Psoas muscle (tissue), 8 donors: ENCODE measurements around the gene DDX39B. TPM values are rescaled to one million over a fixed set of nuclear protein-coding genes. Genes with fewer than 3 reads are reported as not detected.

ENCODE experiments used
- ATAC-seq, 4 donors: fragments of 200-7000 bp; cut with Tn5 transposase; one replicate each; pipeline ENCODE4 v1.9.1; 2020; ENCODE audit warnings: moderate library complexity in 3 of 4, mild to moderate bottlenecking in 2 of 4
- DNase-seq, 2 donors: peaks; one replicate each; pipeline ENCODE4 v3.0.0-alpha.2; 2020
- H3K27ac ChIP-seq: fragments of 200-600 bp; one replicate; pipeline ENCODE4 v1.8.0; 2022
- H3K27me3 ChIP-seq, 3 donors: fragments of 200-600 bp in 1 of 3; one replicate each; pipeline versions ENCODE4 v1.6.1 to v1.8.0; 2013 to 2022; ENCODE audit warnings: low read length in 2 of 3, mild to moderate bottlenecking in 2 of 3, moderate library complexity in 1 of 3; ENCODE audit not compliant: insufficient read depth in 3 of 3
- H3K36me3 ChIP-seq, 2 donors: fragments of 200-600 bp in 1 of 2; one replicate each; pipeline versions ENCODE4 v1.6.1 to v1.8.0; 2013 to 2022; ENCODE audit warnings: low read depth in 1 of 2, mild to moderate bottlenecking in 1 of 2, moderate library complexity in 1 of 2; ENCODE audit not compliant: insufficient read depth in 1 of 2
- H3K4me1 ChIP-seq: fragments of 200-600 bp; one replicate; pipeline ENCODE4 v1.8.0; 2022
- H3K4me3 ChIP-seq: fragments of 200-600 bp; one replicate; pipeline ENCODE4 v1.8.0; 2022; ENCODE audit warnings: mild to moderate bottlenecking
- H3K9me3 ChIP-seq: fragments of 200-600 bp; one replicate; pipeline ENCODE4 v1.8.0; 2022
- CTCF ChIP-seq: fragments of 200-600 bp; IDR thresholded peaks from one replicate; pipeline ENCODE4 v1.8.0; 2022; ENCODE audit warnings: antibody characterized with exemption
- WGBS, 3 donors: extraction: QIAGEN DNeasy Blood & Tissue Kit; methylation state at CpG; one replicate each; pipeline versions ENCODE4 v1.1.6 to v1.1.7; 2013; 5-methylcytosine and 5-hydroxymethylcytosine counted together
- intact Hi-C, 2 donors: fragments of 100-400 bp; cut with DNase I; formaldehyde crosslinking; loops; one replicate each; pipeline versions ENCODE4 v1.11.0 to v1.14.2; 2022
- polyA plus RNA-seq, 3 donors: library from polyadenylated mRNA; stranded (reverse); fragments of 200-250 nt; gene quantifications; one replicate each; pipeline ENCODE4 v1.2.3, GENCODE V29; 2013
- total RNA-seq, 4 donors: library from RNA; stranded (reverse); fragmentation: NEBNext Ultra II Directional in 2 of 4; extraction: Animal tissue kit (Norgen Biotek cat#: 25700) in 2 of 4; gene quantifications; one replicate each; pipeline versions ENCODE4 v1.2.1 to v1.2.4, GENCODE V29; 2021 to 2023
- donor health status: healthy with polysubstance abuse.
- donor health status: DM: no; HTN: no; CAD: no; lungs with moderate emphysema.
- donor health status: Bipolar disorder and iron deficiency.
- donor health status: healthy.
- donor health status: DM: yes; HTN: yes; CAD: no.
- donor health status: DM: no; HTN: no; CAD: no.
- donor health status: DM: no; HTN: no; CAD: no.
- donor health status: DM: yes; HTN: yes; CAD: no.

The DDX39B gene
- total and polyA plus RNA-seq, 7 donors: 128 to 186 (median 148) TPM

DNA sequence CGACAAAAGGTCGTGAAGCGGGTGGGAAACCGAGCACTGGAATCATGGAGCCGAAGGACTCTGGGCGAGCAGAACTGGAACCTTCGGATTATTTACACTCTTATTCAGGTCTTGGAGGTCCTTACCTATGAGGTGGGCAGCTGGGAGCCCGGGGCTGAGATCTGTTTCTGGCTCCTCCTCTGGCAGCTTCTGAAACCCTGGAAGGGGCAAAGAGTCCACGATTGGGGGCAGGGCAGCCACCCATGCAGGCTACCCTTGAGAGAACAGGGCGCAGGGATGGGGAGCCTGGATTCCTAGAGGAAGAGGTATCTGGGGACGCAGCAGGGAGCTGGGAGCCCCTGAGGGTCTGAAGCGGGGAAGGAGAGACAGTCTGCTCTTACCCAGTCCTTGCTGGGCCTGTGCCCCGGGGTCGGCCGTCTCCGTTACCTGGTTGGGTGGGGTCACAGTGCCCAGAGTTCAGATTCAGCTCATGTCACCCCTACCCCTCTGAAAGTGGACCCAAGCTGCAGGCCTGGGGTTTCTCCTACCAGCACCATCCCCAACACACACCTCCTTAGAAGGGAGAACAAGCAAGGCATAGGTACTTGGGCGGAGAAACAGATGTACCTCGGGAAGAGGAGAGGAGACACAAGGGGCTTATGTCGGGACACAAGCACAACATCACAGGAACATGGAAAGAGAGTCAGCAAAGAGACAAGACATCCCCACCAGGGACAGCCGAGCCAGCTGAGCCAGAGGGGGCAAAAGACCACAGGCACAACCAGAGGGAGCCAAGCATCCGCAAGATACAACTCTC lies 39.8 kb upstream of the DDX39B start:
- intact Hi-C loops: loop anchor here (2.0 to 5.0 kb wide), 3 partner anchors 15 to 34 kb away; partner anchors contain the start of genes ATP6V1G2 (in 2 of the 2) and NFKBIL1 (in 2 of the 2)
- ATAC-seq: peak; percentile 12 to 55 (median 24)
- H3K4me3 ChIP-seq: peak overlapping the region; percentile 89
- H3K4me1 ChIP-seq: no peaks in the 10 kb centered on the region
- no peak for TF ChIP-seq CTCF
- no peaks in the 10 kb centered on the region for H3K27me3 ChIP-seq
- no peaks in the 10 kb centered on the region for H3K36me3 ChIP-seq
- no peaks in the 10 kb centered on the region for H3K9me3 ChIP-seq
- WGBS, 3 donors: 24 to 30% (median 27%) methylated on average over 19 to 21 of the region's 21 CpGs
- no peak for DNase-seq
- peak overlapping the region; percentile 75 for H3K27ac ChIP-seq

GRCh38 chr6:31580807-31581433 lies 39.1 kb upstream of the DDX39B start:
- Histone ChIP-seq H3K4me1 (no peaks in the 10 kb centered on the region), H3K36me3 (no peaks in the 10 kb centered on the region), H3K9me3 (no peaks in the 10 kb centered on the region), H3K4me3 (peak overlapping the region; percentile 89), H3K27ac (peak overlapping the region; percentile 75), H3K27me3 (no peaks in the 10 kb centered on the region)
- intact Hi-C loops: loop anchor here (2.0 to 5.0 kb wide), 3 partner anchors 16 to 34 kb away; partner anchors contain the start of genes ATP6V1G2 (in 2 of the 2) and NFKBIL1 (in 2 of the 2)
- TF ChIP-seq CTCF: peak; percentile 97
- DNase-seq (peak; percentile 91 to 95), ATAC-seq (peak; percentile 98 to 100 (median 99))
- WGBS, 3 donors: 0 to 1% (median 0%) methylated on average over 49 to 62 of the region's 62 CpGs

DNA sequence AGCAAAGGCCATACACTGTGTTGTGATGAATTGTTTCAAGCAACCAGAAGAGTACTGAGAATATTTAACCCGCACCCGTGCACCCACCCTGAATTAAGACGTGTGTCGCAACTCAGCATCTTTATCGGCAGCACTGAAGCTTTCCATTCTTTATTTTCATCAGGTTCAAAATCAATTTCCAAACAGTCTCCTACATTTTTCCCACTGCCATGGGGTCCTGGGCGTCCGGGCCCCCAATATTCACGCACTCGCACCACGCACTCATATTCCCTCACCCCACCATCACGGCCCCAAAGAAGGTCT lies 38.6 kb upstream of the DDX39B start:
- Histone ChIP-seq H3K9me3 (no peaks in the 10 kb centered on the region), H3K36me3 (no peaks in the 10 kb centered on the region), H3K27me3 (no peaks in the 10 kb centered on the region), H3K4me1 (no peaks in the 10 kb centered on the region), H3K27ac (peak overlapping the region; percentile 75), H3K4me3 (peak overlapping the region; percentile 89)
- 34 to 41% (median 37%) methylated on average over 11 of the region's 11 CpGs for WGBS, 3 donors
- ATAC-seq: no peak
- TF ChIP-seq CTCF: no peak
- intact Hi-C loops: loop anchor here (2.0 to 5.0 kb wide), 3 partner anchors 16 to 33 kb away; partner anchors contain the start of genes ATP6V1G2 (in 2 of the 2) and NFKBIL1 (in 2 of the 2)
- DNase-seq: no peak

GRCh38 chr6:31579546-31580437 lies 38.0 kb upstream of the DDX39B start:
- no peaks in the 10 kb centered on the region for H3K9me3 ChIP-seq
- no peaks in the 10 kb centered on the region for H3K36me3 ChIP-seq
- no peak for TF ChIP-seq CTCF
- ATAC-seq (no peak), DNase-seq (no peak)
- H3K4me1 ChIP-seq: no peaks in the 10 kb centered on the region
- H3K4me3 ChIP-seq: peak overlapping the region; percentile 89
- intact Hi-C loops: loop anchor here (2.0 to 5.0 kb wide), 3 partner anchors 17 to 32 kb away; partner anchors contain the start of genes ATP6V1G2 (in 2 of the 2) and NFKBIL1 (in 2 of the 2)
- 91 to 95% (median 95%) methylated on average over 8 of the region's 8 CpGs for whole genome bisulfite sequencing, 3 donors
- H3K27me3 ChIP-seq: no peaks in the 10 kb centered on the region
- no peak overlapping the region for H3K27ac ChIP-seq
